ENCODE measurements around the gene KRT17. TPM values are rescaled to one million over a fixed set of nuclear protein-coding genes. Genes with fewer than 3 reads are reported as not detected.
"Not testable (repeated sequence)": the region's sequence is repeated elsewhere in the genome, so short reads cannot be mapped to it uniquely, and the experiment has no call there.

Gene KRT17
- total and polyA plus RNA-seq, 4 donors: 3.8 to 126 (median 19.3) TPM

GRCh38 chr17:41626028-41626913 lies 1.9 kb upstream of the KRT17 start:
- ATAC-seq (ENCODE audit: low FRiP score); H3K9me3 ChIP-seq (ENCODE audit: control insufficient read depth, low read length); H3K4me3 ChIP-seq (ENCODE audit: low read length in 2 of 2); H3K27me3 ChIP-seq (ENCODE audit: control insufficient read depth in 1 of 2, insufficient read depth in 2 of 2, low read length in 1 of 2); H3K36me3 ChIP-seq (ENCODE audit: control insufficient read depth in 1 of 2, insufficient read depth in 2 of 2, low read length in 1 of 2); H3K27ac ChIP-seq (ENCODE audit: low read depth in 1 of 2, low read length in 2 of 2); H3K4me1 ChIP-seq (ENCODE audit: control insufficient read depth in 1 of 2, insufficient read depth in 2 of 2, low read length in 2 of 2); intact Hi-C loops (cut with DNase I): not testable (repeated sequence)
- peak; percentile 24 to 51 for DNase-seq
- WGBS, 2 donors: 93 to 95% methylated on average over 17 of the region's 17 CpGs

GRCh38 chr17:41625602-41626001 lies 1.2 kb upstream of the KRT17 start:
- DNase-seq (peak; percentile 65 to 79), ATAC-seq (ENCODE audit: low FRiP score) (no peak)
- no peak overlapping the region for H3K4me3 ChIP-seq (ENCODE audit: low read length in 2 of 2)
- 31 to 36% methylated on average over 16 of the region's 16 CpGs for WGBS, 2 donors
- H3K4me1 ChIP-seq (ENCODE audit: control insufficient read depth in 1 of 2, insufficient read depth in 2 of 2, low read length in 2 of 2): no peaks in the 10 kb centered on the region
- intact Hi-C loops (cut with DNase I): no loop called here
- no peak overlapping the region for H3K27ac ChIP-seq (ENCODE audit: low read depth in 1 of 2, low read length in 2 of 2)
- H3K9me3 ChIP-seq (ENCODE audit: control insufficient read depth, low read length): no peaks in the 10 kb centered on the region
- H3K36me3 ChIP-seq (ENCODE audit: control insufficient read depth in 1 of 2, insufficient read depth in 2 of 2, low read length in 1 of 2): no peaks in the 10 kb centered on the region
- no peaks in the 10 kb centered on the region for H3K27me3 ChIP-seq (ENCODE audit: control insufficient read depth in 1 of 2, insufficient read depth in 2 of 2, low read length in 1 of 2)

DNA sequence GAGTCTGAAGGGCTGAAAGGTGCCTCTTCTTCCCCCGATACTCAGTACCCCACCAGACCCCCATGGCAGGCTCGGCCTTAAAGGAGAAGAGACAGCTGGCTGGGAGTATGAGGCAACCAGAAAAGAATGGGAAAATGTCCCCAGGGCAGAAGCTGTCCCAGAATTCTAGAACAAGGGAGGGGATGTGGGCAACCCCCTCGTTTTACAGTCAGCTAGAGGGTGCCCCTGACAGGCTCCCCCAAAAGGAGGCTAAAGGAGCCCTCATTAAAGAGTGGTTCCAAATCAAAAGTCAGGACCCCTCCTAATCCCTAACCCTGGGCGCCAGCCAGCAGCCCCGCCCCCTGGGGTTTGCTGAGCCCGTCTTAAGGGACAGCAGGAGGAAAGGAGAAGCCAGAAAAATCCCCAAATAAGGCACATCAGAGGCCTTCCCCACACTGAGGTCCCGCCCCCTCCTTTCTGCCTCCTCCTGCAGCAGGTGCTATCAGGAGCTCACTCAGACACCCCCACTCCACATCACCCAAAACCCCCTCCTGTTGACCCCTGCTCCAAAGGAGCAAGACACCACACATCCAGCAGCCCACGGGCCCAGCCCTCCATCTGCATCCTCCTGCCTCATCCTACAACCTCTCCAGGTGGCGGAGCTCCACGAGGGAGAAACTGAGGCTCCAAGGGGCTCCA lies 1.1 kb downstream of the KRT17 start:
- intact Hi-C loops (cut with DNase I); ATAC-seq (ENCODE audit: low FRiP score); H3K27ac ChIP-seq (ENCODE audit: low read depth in 1 of 2, low read length in 2 of 2); H3K27me3 ChIP-seq (ENCODE audit: control insufficient read depth in 1 of 2, insufficient read depth in 2 of 2, low read length in 1 of 2); H3K36me3 ChIP-seq (ENCODE audit: control insufficient read depth in 1 of 2, insufficient read depth in 2 of 2, low read length in 1 of 2); H3K9me3 ChIP-seq (ENCODE audit: control insufficient read depth, low read length); H3K4me1 ChIP-seq (ENCODE audit: control insufficient read depth in 1 of 2, insufficient read depth in 2 of 2, low read length in 2 of 2); H3K4me3 ChIP-seq (ENCODE audit: low read length in 2 of 2): not testable (repeated sequence)
- WGBS, 2 donors: 60 to 72% methylated on average over 10 of the region's 10 CpGs
- DNase-seq: peak; percentile 37 to 63

DNA sequence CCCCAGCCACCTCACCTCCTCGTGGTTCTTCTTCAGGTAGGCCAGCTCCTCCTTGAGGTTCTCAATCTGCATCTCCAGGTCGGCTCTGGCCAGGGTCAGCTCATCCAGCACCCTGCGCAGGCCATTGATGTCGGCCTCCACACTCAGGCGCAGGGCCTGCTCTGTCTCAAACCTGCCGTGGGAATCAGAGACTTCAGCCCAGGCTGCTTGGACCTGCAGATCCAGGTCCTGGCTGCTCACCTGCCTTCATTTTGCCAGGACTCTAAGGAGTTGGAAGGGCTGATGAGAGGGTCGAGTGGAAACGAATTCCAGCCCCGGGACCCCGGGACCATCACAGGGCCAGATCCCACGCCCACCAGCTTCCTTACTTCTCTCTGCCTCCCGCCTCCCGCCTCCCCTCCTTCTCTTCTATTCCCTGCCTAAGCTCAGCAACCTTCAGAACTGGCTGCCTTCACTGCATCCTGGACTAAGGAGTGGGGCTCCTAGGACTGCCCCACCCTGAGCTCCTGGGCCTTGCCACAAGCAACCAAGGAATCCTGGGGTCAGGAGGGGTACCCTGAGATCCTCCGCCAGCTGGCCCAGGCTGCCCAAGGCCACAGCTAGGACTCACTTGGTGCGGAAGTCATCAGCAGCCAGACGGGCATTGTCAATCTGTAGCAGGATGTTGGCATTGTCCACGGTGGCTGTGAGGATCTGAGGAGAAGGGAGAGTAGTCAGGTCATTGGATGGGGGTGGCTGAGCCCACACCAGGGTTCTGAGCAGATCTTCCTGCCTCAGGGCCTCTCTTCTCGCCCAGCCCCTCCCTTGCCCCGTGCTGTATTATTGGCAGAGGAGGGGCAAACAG lies 1.8 kb downstream of the KRT17 start:
- H3K4me1 ChIP-seq (ENCODE audit: control insufficient read depth in 1 of 2, insufficient read depth in 2 of 2, low read length in 2 of 2); ATAC-seq (ENCODE audit: low FRiP score); intact Hi-C loops (cut with DNase I); H3K9me3 ChIP-seq (ENCODE audit: control insufficient read depth, low read length); H3K27ac ChIP-seq (ENCODE audit: low read depth in 1 of 2, low read length in 2 of 2); H3K27me3 ChIP-seq (ENCODE audit: control insufficient read depth in 1 of 2, insufficient read depth in 2 of 2, low read length in 1 of 2); H3K4me3 ChIP-seq (ENCODE audit: low read length in 2 of 2); H3K36me3 ChIP-seq (ENCODE audit: control insufficient read depth in 1 of 2, insufficient read depth in 2 of 2, low read length in 1 of 2): not testable (repeated sequence)
- whole genome bisulfite sequencing, 2 donors: 80 to 83% methylated on average over 17 to 19 of the region's 19 CpGs
- DNase-seq: peak; percentile 26 to 42

GRCh38 chr17:41621916-41622315 lies 2.5 kb downstream of the KRT17 start:
- WGBS, 2 donors: 92 to 95% methylated on average over 2 of the region's 2 CpGs
- no peaks in the 10 kb centered on the region for H3K9me3 ChIP-seq (ENCODE audit: control insufficient read depth, low read length)
- H3K27ac ChIP-seq (ENCODE audit: low read depth in 1 of 2, low read length in 2 of 2): no peak overlapping the region
- peak in 1 of 2 donors; percentile 37 for DNase-seq
- intact Hi-C loops (cut with DNase I): no loop called here
- H3K36me3 ChIP-seq (ENCODE audit: control insufficient read depth in 1 of 2, insufficient read depth in 2 of 2, low read length in 1 of 2): no peaks in the 10 kb centered on the region
- H3K4me1 ChIP-seq (ENCODE audit: control insufficient read depth in 1 of 2, insufficient read depth in 2 of 2, low read length in 2 of 2): no peaks in the 10 kb centered on the region
- no peaks in the 10 kb centered on the region for H3K27me3 ChIP-seq (ENCODE audit: control insufficient read depth in 1 of 2, insufficient read depth in 2 of 2, low read length in 1 of 2)
- H3K4me3 ChIP-seq (ENCODE audit: low read length in 2 of 2): no peak overlapping the region
- no peak for ATAC-seq (ENCODE audit: low FRiP score)

DNA sequence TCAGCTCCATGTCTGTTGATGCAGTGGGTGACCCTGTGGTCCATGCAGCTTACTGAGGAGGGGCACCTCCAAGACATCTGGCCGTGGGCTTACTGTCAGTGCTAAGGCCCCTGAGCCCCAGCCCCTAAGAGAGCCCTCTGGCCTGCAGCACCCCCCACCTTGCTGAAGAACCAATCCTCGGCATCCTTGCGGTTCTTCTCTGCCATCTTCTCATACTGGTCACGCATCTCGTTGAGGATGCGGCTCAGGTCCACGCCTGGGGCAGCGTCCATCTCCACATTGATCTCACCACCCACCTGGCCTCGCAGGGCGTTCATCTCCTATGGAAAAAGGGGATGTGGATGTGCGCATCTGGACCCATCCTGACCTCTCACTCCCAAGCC lies 2.9 kb downstream of the KRT17 start:
- H3K27ac ChIP-seq (ENCODE audit: low read depth in 1 of 2, low read length in 2 of 2); H3K36me3 ChIP-seq (ENCODE audit: control insufficient read depth in 1 of 2, insufficient read depth in 2 of 2, low read length in 1 of 2); H3K4me3 ChIP-seq (ENCODE audit: low read length in 2 of 2); intact Hi-C loops (cut with DNase I); H3K9me3 ChIP-seq (ENCODE audit: control insufficient read depth, low read length); ATAC-seq (ENCODE audit: low FRiP score); H3K27me3 ChIP-seq (ENCODE audit: control insufficient read depth in 1 of 2, insufficient read depth in 2 of 2, low read length in 1 of 2); H3K4me1 ChIP-seq (ENCODE audit: control insufficient read depth in 1 of 2, insufficient read depth in 2 of 2, low read length in 2 of 2): not testable (repeated sequence)
- WGBS, 2 donors: 95 to 97% methylated on average over 11 of the region's 11 CpGs
- peak; percentile 34 to 39 for DNase-seq

DNA sequence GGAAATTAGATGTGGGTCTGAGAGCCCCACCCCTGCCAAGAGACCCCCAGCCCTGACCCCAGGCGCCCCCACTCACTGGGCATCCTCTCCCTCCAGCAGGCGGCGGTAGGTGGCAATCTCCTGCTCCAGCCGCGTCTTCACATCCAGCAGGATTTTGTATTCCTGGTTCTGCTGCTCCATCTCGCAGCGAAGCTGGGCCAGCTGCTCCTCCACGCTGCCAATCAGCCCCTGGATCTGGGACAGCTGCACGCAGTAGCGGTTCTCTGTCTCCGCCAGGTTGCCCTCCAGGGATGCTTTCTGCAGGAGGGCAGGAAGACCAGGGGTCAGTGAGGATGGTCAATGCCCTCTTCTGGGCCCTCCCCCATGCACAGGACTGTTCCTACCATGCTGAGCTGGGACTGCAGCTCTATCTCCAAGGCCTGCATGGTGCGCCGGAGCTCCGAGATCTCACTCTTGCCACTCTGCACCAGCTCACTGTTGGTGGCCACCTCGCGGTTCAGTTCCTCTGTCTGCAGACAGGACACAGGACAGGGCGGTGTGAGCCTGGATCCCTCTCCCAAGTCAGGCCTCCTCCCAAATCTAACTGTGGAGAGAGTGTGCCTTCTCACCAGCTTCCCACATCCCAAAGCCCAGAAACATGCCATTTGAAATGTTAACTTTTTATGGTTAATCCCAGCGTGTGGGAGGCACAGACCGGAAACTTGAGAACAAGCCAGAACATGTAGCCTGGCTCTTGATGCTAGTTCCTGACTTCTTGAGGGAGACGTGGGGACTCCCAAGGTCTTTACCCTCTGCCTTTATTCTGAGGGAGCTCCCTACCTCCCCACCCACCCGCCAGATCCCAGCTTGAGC lies 3.6 kb downstream of the KRT17 start:
- Histone ChIP-seq H3K27me3 (ENCODE audit: control insufficient read depth in 1 of 2, insufficient read depth in 2 of 2, low read length in 1 of 2) (no peaks in the 10 kb centered on the region), H3K36me3 (ENCODE audit: control insufficient read depth in 1 of 2, insufficient read depth in 2 of 2, low read length in 1 of 2) (no peaks in the 10 kb centered on the region), H3K27ac (ENCODE audit: low read depth in 1 of 2, low read length in 2 of 2) (no peak overlapping the region), H3K4me3 (ENCODE audit: low read length in 2 of 2) (no peak overlapping the region), H3K4me1 (ENCODE audit: control insufficient read depth in 1 of 2, insufficient read depth in 2 of 2, low read length in 2 of 2) (no peaks in the 10 kb centered on the region), H3K9me3 (ENCODE audit: control insufficient read depth, low read length) (no peaks in the 10 kb centered on the region)
- ATAC-seq (ENCODE audit: low FRiP score) (no peak), DNase-seq (peak; percentile 36 to 47)
- intact Hi-C loops (cut with DNase I): no loop called here
- 56 to 58% methylated on average over 21 of the region's 21 CpGs for WGBS, 2 donors
